Stimulated activated CD4-positive, alpha-beta T cell treated with anti-CD3 and anti-CD28 coated beads, Interleukin-12 subunit alpha, Interleukin-12 subunit beta, amount 100 ng/mL, for 48 hours (primary cell): Measurements from ENCODE around the gene DNAH2.

Experiments
- DNase-seq, 3 donors: peaks; one replicate each; pipeline ENCODE4 v3.0.0-alpha.2; 2020; ENCODE audit warnings: low read depth in 2 of 3, low spot score in 1 of 3

DNAH2 gene

GRCh38 chr17:7716901-7717755 lies at the start of gene DNAH2:
DNAH2 (plus strand) TSS chr17:7717744; CDS start chr17:7719735, 1,991 bp downstream.
- peak in 1 of 3 donors; percentile 28 for DNase-seq

- no peak for DNase-seq
Observed at GRCh38 chr17:7668482-7668881, 49.1 kb upstream of the DNAH2 start.

- DNase-seq, result peak; percentile 23 to 64 (median 33)
Observed at GRCh38 chr17:7673239-7673638, 44.3 kb upstream of the DNAH2 start.

- no peak for DNase-seq
Observed at GRCh38 chr17:7674934-7675333, 42.6 kb upstream of the DNAH2 start.

- DNase-seq, result no peak
Observed at GRCh38 chr17:7676533-7676932, 41.0 kb upstream of the DNAH2 start.

- DNase-seq, result no peak
Observed at GRCh38 chr17:7677388-7678067, 40.0 kb upstream of the DNAH2 start.

GRCh38 chr17:7684851-7685532 lies 32.6 kb upstream of the DNAH2 start:
- no peak for DNase-seq

- peak; percentile 81 to 88 (median 85) for DNase-seq
Observed at GRCh38 chr17:7685533-7686221, 31.9 kb upstream of the DNAH2 start.

GRCh38 chr17:7686222-7687071 lies 31.1 kb upstream of the DNAH2 start:
- DNase-seq, result peak; percentile 58 to 74 (median 72)

- peak; percentile 82 to 86 (median 82) for DNase-seq
Observed at GRCh38 chr17:7687072-7687907, 30.3 kb upstream of the DNAH2 start, which contains the start of gene TP53. TP53 (minus strand) TSS chr17:7687490; CDS start chr17:7676594, 10,896 bp downstream.

GRCh38 chr17:7687908-7688807 lies 29.4 kb upstream of the DNAH2 start, which contains the start of gene WRAP53:
WRAP53 (plus strand) TSS chr17:7688477; CDS start chr17:7688649, 172 bp downstream.
- peak; percentile 92 to 98 (median 96) for DNase-seq

- DNase-seq, result no peak
Observed at GRCh38 chr17:7688808-7689316, 28.7 kb upstream of the DNAH2 start.

GRCh38 chr17:7695586-7695985 lies 22.0 kb upstream of the DNAH2 start:
- no peak for DNase-seq

GRCh38 chr17:7697828-7698588 lies 19.5 kb upstream of the DNAH2 start:
- DNase-seq, result no peak

- no peak for DNase-seq
Observed at GRCh38 chr17:7700510-7700909, 17.0 kb upstream of the DNAH2 start.

- DNase-seq, result no peak
Observed at GRCh38 chr17:7701681-7702080, 15.9 kb upstream of the DNAH2 start.

GRCh38 chr17:7702776-7703175 lies 14.8 kb upstream of the DNAH2 start:
- DNase-seq, result no peak
